RWPE1 (cell line): ENCODE measurements around the gene VGF.
A peak's percentile ranks its signal among the peaks of the same experiment; 100 is the strongest.
"Not testable (repeated sequence)": the region's sequence is repeated elsewhere in the genome, so short reads cannot be mapped to it uniquely, and the experiment has no call there.

ENCODE experiments used
- CTCF ChIA-PET: fragments of 350-600 bp; sonication (Branson Sonifier 250); formaldehyde crosslinking; extraction: SDS; loops from one replicate; lab custom pipeline; 2021; lab: Yijun Ruan, JAX
- POLR2A ChIA-PET: fragments of 400-600 bp; formaldehyde crosslinking; extraction: SDS; loops from one replicate; lab custom pipeline; 2020; ENCODE audit warnings: antibody characterized with exemption; ENCODE audit not compliant: low non-redundant PET; lab: Yijun Ruan, JAX
- DNase-seq: peaks from one replicate; pipeline ENCODE4 v3.0.0; 2012; ENCODE audit warnings: low spot score
- H3K27ac ChIP-seq: fragments of 450-650 bp; 2 replicates; pipeline ENCODE4 v1.5.1; 2017
- TF ChIP-seq, protein P1 (sequence below): fragments of 450-650 bp; conservative IDR thresholded peaks from 2 replicates; pipeline ENCODE4 v1.5.1; 2017; ENCODE audit warnings: low read depth, mild to moderate bottlenecking

Gene VGF

DNA sequence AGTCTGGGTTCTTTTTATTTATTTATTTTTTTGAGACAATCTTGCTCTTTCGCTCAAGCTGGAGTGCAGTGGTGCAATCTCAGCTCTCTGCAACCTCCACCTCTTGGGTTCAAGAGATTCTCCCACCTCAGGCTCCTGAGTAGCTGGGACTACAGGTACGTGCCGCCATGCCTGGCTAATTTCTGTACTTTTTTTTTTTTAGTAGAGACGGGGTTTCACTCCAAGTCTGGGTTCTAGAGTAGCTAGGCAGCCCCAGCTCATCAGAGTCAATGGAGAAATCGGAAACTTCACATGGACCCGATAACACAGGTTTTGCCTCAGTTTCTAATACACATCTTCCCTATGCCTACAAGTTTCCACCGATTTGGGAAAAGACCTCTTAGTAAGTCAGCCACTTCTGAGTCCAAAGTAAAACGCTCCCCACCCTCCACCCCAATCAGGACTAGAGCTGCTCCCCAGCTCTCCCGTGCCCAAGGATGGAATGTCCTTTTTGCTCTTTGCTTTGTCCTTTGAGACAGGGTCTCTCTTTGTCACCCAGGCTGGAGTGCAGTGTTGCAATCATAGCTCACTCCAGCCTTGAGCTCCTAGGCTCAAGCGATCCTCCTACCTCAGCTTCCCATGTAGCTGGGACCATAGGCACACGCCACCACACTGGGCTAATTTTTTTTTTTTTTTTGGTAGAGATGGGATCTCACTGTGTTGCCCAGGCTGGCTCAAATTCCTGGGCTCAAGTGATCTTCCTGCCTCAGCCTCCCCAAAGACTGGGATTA lies 42.3 kb downstream of the VGF start:
- ChIA-PET CTCF (interaction anchor here (0.6 to 0.7 kb wide), 3 partner anchors 21 to 122 kb away, joined by 3 read pairs; partner anchors contain the start of gene FIS1), POLR2A (interaction anchor here (0.6 to 0.7 kb wide), 2 partner anchors 177 to 234 kb away, joined by 3 to 5 read pairs; partner anchors contain the start of gene UFSP1)
- DNase-seq = no peak
- H3K27ac ChIP-seq = peak overlapping the region; percentile 97
- TF ChIP-seq, protein P1, sequence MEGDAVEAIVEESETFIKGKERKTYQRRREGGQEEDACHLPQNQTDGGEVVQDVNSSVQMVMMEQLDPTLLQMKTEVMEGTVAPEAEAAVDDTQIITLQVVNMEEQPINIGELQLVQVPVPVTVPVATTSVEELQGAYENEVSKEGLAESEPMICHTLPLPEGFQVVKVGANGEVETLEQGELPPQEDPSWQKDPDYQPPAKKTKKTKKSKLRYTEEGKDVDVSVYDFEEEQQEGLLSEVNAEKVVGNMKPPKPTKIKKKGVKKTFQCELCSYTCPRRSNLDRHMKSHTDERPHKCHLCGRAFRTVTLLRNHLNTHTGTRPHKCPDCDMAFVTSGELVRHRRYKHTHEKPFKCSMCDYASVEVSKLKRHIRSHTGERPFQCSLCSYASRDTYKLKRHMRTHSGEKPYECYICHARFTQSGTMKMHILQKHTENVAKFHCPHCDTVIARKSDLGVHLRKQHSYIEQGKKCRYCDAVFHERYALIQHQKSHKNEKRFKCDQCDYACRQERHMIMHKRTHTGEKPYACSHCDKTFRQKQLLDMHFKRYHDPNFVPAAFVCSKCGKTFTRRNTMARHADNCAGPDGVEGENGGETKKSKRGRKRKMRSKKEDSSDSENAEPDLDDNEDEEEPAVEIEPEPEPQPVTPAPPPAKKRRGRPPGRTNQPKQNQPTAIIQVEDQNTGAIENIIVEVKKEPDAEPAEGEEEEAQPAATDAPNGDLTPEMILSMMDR = no peak

DNA sequence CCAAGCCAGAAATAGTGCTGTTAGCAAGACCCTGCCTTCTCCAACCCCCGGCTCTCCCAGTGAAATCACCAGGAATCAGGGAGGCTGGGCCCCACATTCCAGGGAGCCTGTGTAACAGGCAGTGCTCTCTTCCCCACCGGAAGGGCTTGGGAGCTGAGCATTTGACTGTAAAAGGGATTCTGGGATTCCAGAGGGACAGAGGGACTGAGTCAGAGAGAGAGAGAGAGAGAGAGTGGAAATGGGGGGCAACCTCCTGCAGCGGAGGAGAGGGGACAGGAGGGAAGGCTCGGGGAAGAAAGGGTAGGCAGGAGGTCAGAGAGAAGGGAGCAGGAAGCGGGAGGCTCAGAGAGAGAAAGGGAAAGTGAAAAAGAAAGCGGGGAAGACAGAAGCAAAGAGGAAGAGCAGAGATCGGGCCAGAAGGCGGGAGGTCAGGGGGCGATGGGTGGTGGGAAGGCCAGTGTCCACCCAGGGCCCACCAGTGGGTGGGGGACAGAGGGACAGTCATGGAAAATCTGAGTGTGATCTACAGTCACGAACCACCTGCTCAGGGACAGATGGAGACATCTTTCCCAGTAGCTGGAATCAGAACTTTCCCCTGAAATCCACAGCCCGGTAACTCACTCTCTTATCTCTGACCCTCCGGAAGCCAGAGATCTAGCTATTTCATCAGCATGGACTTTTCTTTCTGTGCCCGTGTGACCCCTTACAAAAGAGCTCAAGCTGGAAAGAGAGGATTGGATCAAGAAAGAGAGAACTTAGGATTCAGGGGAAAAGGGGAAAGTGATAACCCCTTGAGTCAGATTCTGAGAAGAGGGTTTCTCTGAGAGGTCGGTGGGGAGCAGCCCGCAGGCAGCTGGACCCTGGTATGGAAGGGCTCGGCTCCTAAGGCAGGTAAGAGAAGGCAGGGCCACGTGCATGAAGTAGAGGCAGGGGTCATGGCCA lies 43.1 kb downstream of the VGF start:
- H3K27ac ChIP-seq = peak overlapping the region; percentile 97
- DNase-seq = peak; percentile 89
- CTCF ChIA-PET = interaction anchor here (0.6 to 0.7 kb wide), 3 partner anchors 34 to 670 kb away, joined by 3 to 4 read pairs (median 3); no protein-coding TSS in a partner anchor
- TF ChIP-seq, protein P1 = no peak
- POLR2A ChIA-PET = interaction anchor here (0.7 kb wide), 1 partner anchor 137 kb away, joined by 3 read pairs; no protein-coding TSS in a partner anchor

DNA sequence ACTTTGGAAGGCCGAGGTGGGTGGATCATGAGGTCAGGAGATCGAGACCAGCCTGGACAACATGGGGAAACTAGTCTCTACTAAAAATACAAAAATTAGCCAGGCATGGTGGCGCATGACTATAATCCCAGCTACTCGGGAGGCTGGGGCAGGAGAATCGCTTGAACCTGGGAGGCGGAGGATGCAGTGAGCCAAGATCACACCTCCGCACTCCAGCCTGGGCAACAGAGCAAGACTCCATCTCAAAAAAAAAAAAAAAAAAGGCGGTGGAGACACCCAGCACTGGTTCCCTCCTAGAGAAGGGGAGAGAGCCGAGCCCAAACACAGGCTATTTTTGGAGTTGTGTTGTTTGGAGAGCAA lies 43.8 kb downstream of the VGF start:
- ChIA-PET CTCF (interaction anchor here (0.6 to 0.7 kb wide), 2 partner anchors 41 to 670 kb away, joined by 3 to 4 read pairs; no protein-coding TSS in a partner anchor), POLR2A (interaction anchor here (0.7 kb wide), 1 partner anchor 137 kb away, joined by 3 read pairs; no protein-coding TSS in a partner anchor)
- peak overlapping the region; percentile 97 for H3K27ac ChIP-seq
- not testable (repeated sequence) for DNase-seq

DNA sequence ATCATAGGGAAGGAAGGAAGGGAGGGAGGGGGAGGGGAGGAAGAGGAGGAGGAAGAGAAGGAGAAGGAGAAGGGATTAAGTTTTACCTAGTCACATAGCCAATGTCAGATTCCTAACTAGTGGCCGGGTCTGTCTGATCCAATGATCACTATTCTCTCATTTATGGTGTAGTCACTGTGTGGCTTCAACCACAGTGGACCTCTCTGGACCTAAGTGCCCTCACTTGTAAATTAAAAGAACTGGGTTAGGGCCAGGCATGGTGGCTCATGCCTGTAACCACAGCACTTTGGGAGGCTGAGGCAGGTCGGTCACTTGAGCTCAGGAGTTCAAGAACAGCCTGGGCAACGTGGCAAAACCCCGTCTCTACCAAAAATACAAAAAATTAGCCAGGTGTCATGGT lies 45.1 kb downstream of the VGF start:
- no peak for DNase-seq
- TF ChIP-seq, protein P1 = no peak
- H3K27ac ChIP-seq = peak overlapping the region; percentile 38
- POLR2A ChIA-PET = no interaction called here
- CTCF ChIA-PET = no interaction called here

DNA sequence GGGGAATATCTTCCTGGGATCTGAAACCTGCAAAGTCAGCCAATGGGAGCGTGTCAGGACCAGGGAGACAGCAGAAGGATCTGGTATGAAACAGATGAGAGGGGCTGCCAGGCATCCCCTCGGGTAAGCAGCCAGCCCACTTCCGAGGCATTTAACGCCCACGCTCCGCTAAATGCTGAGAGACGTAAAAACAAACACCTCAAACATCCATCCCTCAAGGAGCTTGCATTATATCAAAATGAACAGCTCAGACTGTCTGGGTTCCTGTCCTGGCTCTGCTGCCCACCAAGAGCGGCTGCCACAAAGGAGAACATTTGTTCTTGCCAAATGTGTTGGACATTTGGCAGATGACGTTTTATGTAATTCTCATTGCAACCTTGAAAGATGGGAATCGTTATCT lies 45.5 kb downstream of the VGF start:
- H3K27ac ChIP-seq = 0 out of 2 replicates have a peak overlapping the region, but pooled peaks have one; percentile 23
- TF ChIP-seq, protein P1 = no peak
- POLR2A ChIA-PET = interaction anchor here (0.7 kb wide), 1 partner anchor 26 kb away, joined by 3 read pairs; no protein-coding TSS in a partner anchor
- CTCF ChIA-PET = no interaction called here
- DNase-seq = no peak

DNA sequence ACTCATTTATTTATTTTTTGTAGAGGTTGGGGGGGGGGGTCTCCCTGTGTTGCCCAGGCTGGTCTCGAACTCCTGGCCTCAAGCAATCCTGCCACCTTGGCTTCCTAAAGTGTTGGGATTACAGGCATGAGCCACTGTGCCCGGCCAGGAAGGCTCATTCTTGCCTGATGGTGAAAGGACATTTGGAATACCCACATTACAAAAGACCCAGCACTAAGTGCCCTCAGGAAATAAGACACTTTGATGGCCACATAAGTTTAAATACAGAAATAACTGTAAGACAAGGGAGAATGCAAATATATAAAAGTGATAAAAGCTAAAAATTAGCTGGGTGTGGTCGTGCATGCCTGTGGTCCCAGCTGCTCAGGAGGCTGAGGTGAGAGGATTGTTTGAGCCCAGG lies 46.5 kb downstream of the VGF start:
- ChIA-PET CTCF (no interaction called here), POLR2A (interaction anchor here (0.8 kb wide), 1 partner anchor 10 kb away, joined by 7 read pairs; no protein-coding TSS in a partner anchor)
- H3K27ac ChIP-seq = peak overlapping the region; percentile 58
- DNase-seq = no peak
- TF ChIP-seq, protein P1 = no peak
